ENCODE data around the gene CA11. TPM values are rescaled to one million over a fixed set of nuclear protein-coding genes. Genes with fewer than 3 reads are reported as not detected.

The CA11 gene
- total RNA-seq, 2 donors from 2014 or later: 1.4 to 2.7 TPM

DNA sequence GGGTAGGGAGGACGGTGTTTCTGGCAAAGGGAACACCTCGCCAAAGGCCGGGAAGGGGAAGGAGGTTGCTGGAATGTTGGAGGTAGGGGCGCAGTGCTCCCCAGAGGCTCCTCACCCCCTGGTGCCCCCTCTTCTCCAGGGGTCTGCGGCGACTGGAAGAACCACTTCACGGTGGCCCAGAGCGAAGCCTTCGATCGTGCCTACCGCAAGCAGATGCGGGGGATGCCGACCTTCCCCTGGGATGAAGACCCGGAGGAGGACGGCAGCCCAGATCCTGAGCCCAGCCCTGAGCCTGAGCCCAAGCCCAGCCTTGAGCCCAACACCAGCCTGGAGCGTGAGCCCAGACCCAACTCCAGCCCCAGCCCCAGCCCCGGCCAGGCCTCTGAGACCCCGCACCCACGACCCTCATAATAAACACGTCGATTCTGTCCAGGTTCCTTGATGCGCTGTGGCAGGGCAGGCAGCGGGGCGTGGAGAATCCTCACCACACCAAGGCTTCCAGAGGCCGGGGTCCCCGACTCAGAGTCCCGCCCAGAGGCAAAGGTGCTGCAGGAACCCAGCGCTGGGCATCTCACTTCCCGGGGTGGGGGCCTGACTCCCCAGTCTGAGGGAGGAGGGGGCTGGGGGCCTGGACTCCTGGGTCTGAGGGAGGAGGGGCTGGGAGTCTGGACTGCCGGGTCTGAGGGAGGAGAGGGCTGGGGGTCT lies 46.8 kb downstream of the CA11 start:
- Histone ChIP-seq H3K27me3 (no peaks in the 10 kb centered on the region), H3K9me3 (no peaks in the 10 kb centered on the region), H3K27ac (no peak overlapping the region), H3K4me3 (no peak overlapping the region), H3K36me3 (no peaks in the 10 kb centered on the region), H3K4me1 (no peaks in the 10 kb centered on the region), H3K9ac (ENCODE audit: low read depth in 2 of 2, low read length in 2 of 2) (no peak overlapping the region)
- DNase-seq: no peak
- intact Hi-C loops (cut with DNase I): no loop called here
- TF ChIP-seq, protein P1, sequence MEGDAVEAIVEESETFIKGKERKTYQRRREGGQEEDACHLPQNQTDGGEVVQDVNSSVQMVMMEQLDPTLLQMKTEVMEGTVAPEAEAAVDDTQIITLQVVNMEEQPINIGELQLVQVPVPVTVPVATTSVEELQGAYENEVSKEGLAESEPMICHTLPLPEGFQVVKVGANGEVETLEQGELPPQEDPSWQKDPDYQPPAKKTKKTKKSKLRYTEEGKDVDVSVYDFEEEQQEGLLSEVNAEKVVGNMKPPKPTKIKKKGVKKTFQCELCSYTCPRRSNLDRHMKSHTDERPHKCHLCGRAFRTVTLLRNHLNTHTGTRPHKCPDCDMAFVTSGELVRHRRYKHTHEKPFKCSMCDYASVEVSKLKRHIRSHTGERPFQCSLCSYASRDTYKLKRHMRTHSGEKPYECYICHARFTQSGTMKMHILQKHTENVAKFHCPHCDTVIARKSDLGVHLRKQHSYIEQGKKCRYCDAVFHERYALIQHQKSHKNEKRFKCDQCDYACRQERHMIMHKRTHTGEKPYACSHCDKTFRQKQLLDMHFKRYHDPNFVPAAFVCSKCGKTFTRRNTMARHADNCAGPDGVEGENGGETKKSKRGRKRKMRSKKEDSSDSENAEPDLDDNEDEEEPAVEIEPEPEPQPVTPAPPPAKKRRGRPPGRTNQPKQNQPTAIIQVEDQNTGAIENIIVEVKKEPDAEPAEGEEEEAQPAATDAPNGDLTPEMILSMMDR (IDR thresholded peaks at IDR 0.05): no peak

DNA sequence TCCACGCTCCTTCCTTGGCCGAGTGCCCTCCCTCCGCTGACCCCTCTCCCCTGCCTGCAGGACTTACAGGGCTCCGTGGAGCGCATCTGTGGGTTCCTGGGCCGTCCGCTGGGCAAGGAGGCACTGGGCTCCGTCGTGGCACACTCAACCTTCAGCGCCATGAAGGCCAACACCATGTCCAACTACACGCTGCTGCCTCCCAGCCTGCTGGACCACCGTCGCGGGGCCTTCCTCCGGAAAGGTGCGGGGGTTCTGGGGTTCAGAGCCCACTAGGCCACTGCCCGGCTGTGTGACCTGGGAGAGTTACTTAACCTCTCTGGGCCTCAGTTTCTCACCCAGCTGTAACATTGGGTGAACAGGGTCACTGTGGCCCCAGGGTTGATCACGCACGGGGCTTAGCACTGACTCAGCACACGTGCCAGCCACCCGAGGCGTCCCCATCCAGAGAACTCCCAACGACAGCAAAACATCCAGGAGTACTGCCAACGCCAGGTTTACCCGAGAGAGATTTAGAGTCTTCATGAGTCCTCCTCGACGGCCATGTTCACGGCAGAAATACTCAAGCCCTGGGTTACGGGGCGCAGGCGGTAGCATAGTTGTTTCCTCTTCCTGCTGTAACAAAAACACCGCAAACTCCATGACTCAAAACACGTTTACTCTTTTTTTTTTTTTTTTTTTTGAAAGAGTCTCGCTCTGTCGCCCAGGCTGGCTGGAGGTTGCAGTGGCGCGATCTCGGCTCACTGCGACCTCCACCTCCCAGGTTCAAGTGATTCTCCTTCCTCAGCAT lies 49.1 kb downstream of the CA11 start:
- no peak for DNase-seq
- intact Hi-C loops (cut with DNase I): no loop called here
- Histone ChIP-seq H3K9ac (ENCODE audit: low read depth in 2 of 2, low read length in 2 of 2) (no peak overlapping the region), H3K27me3 (no peaks in the 10 kb centered on the region), H3K4me3 (no peak overlapping the region), H3K36me3 (no peaks in the 10 kb centered on the region), H3K4me1 (no peaks in the 10 kb centered on the region), H3K27ac (no peak overlapping the region), H3K9me3 (no peaks in the 10 kb centered on the region)
- TF ChIP-seq, protein P1 (IDR thresholded peaks at IDR 0.05): no peak

DNA sequence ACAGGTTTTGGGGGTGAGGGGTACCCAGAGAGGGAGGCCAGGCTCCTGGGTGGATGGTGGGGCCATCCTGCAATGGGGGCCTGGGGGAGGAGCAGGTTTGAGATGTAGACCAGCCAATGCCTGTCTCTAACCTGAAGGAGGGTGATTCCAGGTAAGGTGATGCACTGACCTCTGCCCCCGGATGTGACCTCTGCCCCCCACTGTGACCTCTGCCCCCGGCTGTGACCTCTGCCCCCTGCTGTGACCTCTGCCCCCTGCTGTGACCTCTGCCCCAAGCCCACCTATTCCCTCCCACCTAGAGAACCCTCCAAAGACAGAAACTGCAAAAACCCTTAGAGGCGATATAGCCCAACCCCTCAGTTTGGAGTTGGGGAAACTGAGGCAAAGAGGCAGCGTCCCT lies 49.8 kb downstream of the CA11 start:
- no peak overlapping the region for H3K4me3 ChIP-seq
- no peaks in the 10 kb centered on the region for H3K4me1 ChIP-seq
- no peak overlapping the region for H3K9ac ChIP-seq (ENCODE audit: low read depth in 2 of 2, low read length in 2 of 2)
- no peak for DNase-seq
- no peak overlapping the region for H3K27ac ChIP-seq
- no peaks in the 10 kb centered on the region for H3K9me3 ChIP-seq
- no peaks in the 10 kb centered on the region for H3K36me3 ChIP-seq
- intact Hi-C loops (cut with DNase I): no loop called here
- no peaks in the 10 kb centered on the region for H3K27me3 ChIP-seq
- TF ChIP-seq, protein P1 (IDR thresholded peaks at IDR 0.05): no peak

DNA sequence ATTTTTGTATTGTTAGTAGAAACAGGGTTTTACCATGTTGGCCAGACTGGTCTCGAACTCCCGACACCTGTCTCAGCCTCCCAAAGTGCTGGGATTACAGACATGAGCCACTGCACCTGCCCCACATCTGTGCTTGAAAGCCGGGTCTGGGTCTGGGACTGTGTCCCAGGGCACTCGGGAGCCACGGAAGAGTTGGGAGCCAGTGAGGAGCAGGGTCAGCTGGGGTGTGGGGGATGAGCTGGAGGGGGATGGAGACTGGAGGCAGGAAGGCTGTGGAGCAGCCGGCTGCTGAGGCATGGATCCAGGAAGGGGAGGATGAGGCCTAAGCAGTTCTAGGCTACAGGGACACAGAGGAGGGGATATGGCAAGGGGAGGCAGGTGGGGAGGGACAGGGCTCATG lies 50.2 kb downstream of the CA11 start:
- intact Hi-C loops (cut with DNase I): no loop called here
- Histone ChIP-seq H3K4me3 (no peak overlapping the region), H3K27ac (no peak overlapping the region), H3K9ac (ENCODE audit: low read depth in 2 of 2, low read length in 2 of 2) (no peak overlapping the region), H3K36me3 (no peaks in the 10 kb centered on the region), H3K27me3 (no peaks in the 10 kb centered on the region), H3K9me3 (no peaks in the 10 kb centered on the region), H3K4me1 (no peaks in the 10 kb centered on the region)
- TF ChIP-seq, protein P1 (IDR thresholded peaks at IDR 0.05): no peak
- DNase-seq: no peak

DNA sequence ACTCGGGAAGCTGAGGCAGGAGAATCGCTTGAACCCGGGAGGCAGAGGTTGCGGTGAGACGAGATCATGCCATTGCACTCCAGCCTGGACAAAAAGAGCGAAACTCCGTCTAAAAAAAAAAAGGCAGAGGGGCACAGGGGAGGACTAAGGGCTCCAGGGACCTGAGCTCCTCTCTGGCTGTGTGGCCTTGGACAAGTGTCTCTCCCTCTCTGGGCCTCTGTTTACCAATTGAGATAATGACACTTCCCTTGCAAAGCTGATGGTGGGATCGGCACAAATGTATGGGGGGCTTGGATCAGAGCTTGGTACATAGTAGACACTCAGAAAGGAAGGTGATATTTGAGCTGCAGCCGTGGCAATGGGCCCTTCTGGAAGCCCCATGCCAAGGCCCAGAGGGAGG lies 50.8 kb downstream of the CA11 start:
- Histone ChIP-seq H3K9me3 (no peaks in the 10 kb centered on the region), H3K27ac (no peak overlapping the region), H3K4me1 (no peaks in the 10 kb centered on the region), H3K9ac (ENCODE audit: low read depth in 2 of 2, low read length in 2 of 2) (no peak overlapping the region), H3K27me3 (no peaks in the 10 kb centered on the region), H3K36me3 (no peaks in the 10 kb centered on the region), H3K4me3 (no peak overlapping the region)
- no peak for DNase-seq
- TF ChIP-seq, protein P1 (IDR thresholded peaks at IDR 0.05): no peak
- intact Hi-C loops (cut with DNase I): no loop called here

Data from colonic mucosa (tissue), 4 donors.